K562 (cell line): ENCODE data around the gene PHYH. TPM values are rescaled to one million over a fixed set of nuclear protein-coding genes. Genes with fewer than 3 reads are reported as not detected.

Experiments used
- ATAC-seq: fragments of 200-7000 bp; cut with Tn5 transposase; 3 replicates; pipeline ENCODE4 v1.9.1; 2020; ENCODE audit warnings: moderate library complexity
- BruUV-seq: library from RNA; stranded (reverse); fragments of 400-500 nt; replicated peaks from 2 replicates; lab custom pipeline; 2021; lab: Mats Ljungman, UMichigan
- CTCF ChIA-PET: fragments of 300-600 bp; formaldehyde crosslinking; extraction: SDS; loops from one replicate; lab custom pipeline; 2021; ENCODE audit warnings: low intra/inter-chr PET ratio; lab: Yijun Ruan, JAX
- POLR2A ChIA-PET: fragments of 300-600, 350-650 bp; sonication (Branson Sonifier 250); formaldehyde crosslinking; extraction: SDS; loops from one replicate; lab custom pipeline; 2021; ENCODE audit warnings: antibody characterized with exemption, inconsistent platforms; lab: Yijun Ruan, JAX
- DNase-seq, 4 experiments: peaks; one replicate each; pipeline versions ENCODE4 v3.0.0 to v3.0.0-alpha.2; 2011 to 2018; ENCODE audit warnings: low spot score in 3 of 4, mixed read lengths in 3 of 4; ENCODE audit errors: extremely low read depth in 1 of 4
- FAIRE-seq: peaks from 2 replicates; lab custom pipeline; 2011; peaks lifted over from hg19 to GRCh38; lab: Jason Lieb, UNC
- H2AFZ ChIP-seq: 2 replicates; pipeline ENCODE4 v1.6.0; 2011; ENCODE audit warnings: low read depth, low read length, control low read depth, inconsistent platforms
- H3K27ac ChIP-seq: fragments of 200-600 bp; 3 replicates; pipeline ENCODE4 v1.8.0; 2011; ENCODE audit warnings: low read depth, mild to moderate bottlenecking, control low read depth, inconsistent platforms, low read length, moderate library complexity, mixed read lengths; ENCODE audit errors: extremely low read depth
- H3K27me3 ChIP-seq, 2 experiments: fragments of 300-600 bp in 1 of 2; 2 replicates in 1 of 2; 3 replicates in 1 of 2; pipeline versions ENCODE4 v1.6.0 to v1.8.0; 2011; ENCODE audit warnings: inconsistent platforms in 2 of 2, low read length in 2 of 2, mild to moderate bottlenecking in 1 of 2, mixed read lengths in 1 of 2, moderate library complexity in 1 of 2; ENCODE audit not compliant: control insufficient read depth in 2 of 2, insufficient read depth in 2 of 2
- H3K36me3 ChIP-seq: fragments of 300-600 bp; 3 replicates; pipeline ENCODE4 v1.8.0; 2011; ENCODE audit warnings: mild to moderate bottlenecking, low read length, inconsistent platforms; ENCODE audit not compliant: control insufficient read depth, insufficient read depth
- H3K4me1 ChIP-seq, 2 experiments: fragments of 200-600 bp in 1 of 2; replicated peaks in 1 of 2; 2 replicates in 1 of 2; 3 replicates in 1 of 2; pipeline versions ENCODE4 v1.5.1 to v1.8.0; 2011; ENCODE audit warnings: inconsistent platforms in 2 of 2, low read length in 2 of 2, mild to moderate bottlenecking in 1 of 2, mixed read lengths in 1 of 2, moderate library complexity in 1 of 2; ENCODE audit not compliant: control insufficient read depth in 2 of 2, insufficient read depth in 2 of 2
- H3K4me2 ChIP-seq: 2 replicates; pipeline ENCODE4 v1.6.1; 2011; ENCODE audit warnings: low read length, control low read depth, inconsistent platforms, mixed read lengths; ENCODE audit not compliant: insufficient read depth
- H3K4me3 ChIP-seq: fragments of 200-600 bp; sonication (generic), shearing (Covaris generic); 2 replicates; pipeline ENCODE4 v1.5.1; 2016; ENCODE audit warnings: control low read depth, inconsistent platforms
- H3K79me2 ChIP-seq: fragments of 200-600 bp; 3 replicates; pipeline ENCODE4 v1.8.0; 2011; ENCODE audit warnings: low read length, inconsistent platforms; ENCODE audit not compliant: control insufficient read depth, insufficient read depth
- H3K9ac ChIP-seq, 2 experiments: 2 replicates each; pipeline versions ENCODE4 v1.6.0 to v1.6.1; 2011; ENCODE audit warnings: low read depth in 2 of 2, low read length in 2 of 2, control low read depth in 1 of 2, inconsistent platforms in 1 of 2, mild to moderate bottlenecking in 1 of 2, mixed read lengths in 1 of 2; ENCODE audit not compliant: insufficient read depth in 1 of 2
- H3K9me1 ChIP-seq: one replicate; pipeline ENCODE4 v1.6.0; 2011; ENCODE audit warnings: inconsistent platforms, mild to moderate bottlenecking, low read length, moderate library complexity; ENCODE audit not compliant: control insufficient read depth, insufficient read depth
- H3K9me3 ChIP-seq: replicated peaks from 2 replicates; pipeline ENCODE4 v1.5.1; 2011; ENCODE audit warnings: low read depth, low read length, inconsistent platforms; ENCODE audit not compliant: control insufficient read depth, insufficient read depth
- H4K20me1 ChIP-seq: replicated peaks from 2 replicates; pipeline ENCODE4 v1.6.1; 2011; ENCODE audit warnings: low read length, inconsistent platforms, mixed read lengths; ENCODE audit not compliant: control insufficient read depth, insufficient read depth
- CBX5 ChIP-seq: IDR thresholded peaks from 2 replicates; pipeline ENCODE4 v1.6.1; 2014; ENCODE audit warnings: low read depth, borderline replicate concordance
- CHD2 ChIP-seq: IDR thresholded peaks from 2 replicates; pipeline ENCODE4 v1.6.1; 2011; ENCODE audit warnings: low read depth, low read length
- KDM1A ChIP-seq, 2 experiments: fragments of 450-650 bp; IDR thresholded peaks; 2 replicates each; pipeline ENCODE4 v1.6.1; 2016; ENCODE audit warnings: mild to moderate bottlenecking in 2 of 2
- MTA2 ChIP-seq: fragments of 450-650 bp; IDR thresholded peaks from 2 replicates; pipeline ENCODE4 v1.6.1; 2016; ENCODE audit warnings: low read depth
- PHB ChIP-seq: fragments of 250-450 bp; sonication (Bioruptor Pico); IDR thresholded peaks from 2 replicates; pipeline ENCODE4 v1.5.0; 2021
- PHF21A ChIP-seq: fragments of 450-650 bp; IDR thresholded peaks from 2 replicates; pipeline ENCODE4 v1.6.1; 2017; ENCODE audit warnings: low read depth, borderline replicate concordance
- PTRF ChIP-seq: fragments of 450-650 bp; IDR thresholded peaks from 2 replicates; pipeline ENCODE4 v1.6.1; 2016; ENCODE audit warnings: mild to moderate bottlenecking, missing genetic modification characterization, missing compliant biosample characterization
- SNRNP70 ChIP-seq: fragments of 200-400 bp; formaldehyde crosslinking; optimal IDR thresholded peaks from 2 replicates; pipeline ENCODE3; 2017; ENCODE audit warnings: low read depth, low read length
- SOX6 ChIP-seq: fragments of 450-650 bp; IDR thresholded peaks from 2 replicates; pipeline ENCODE4 v1.6.1; 2014; ENCODE audit warnings: mild to moderate bottlenecking
- STAG1 ChIP-seq: sonication (generic); formaldehyde crosslinking; IDR thresholded peaks from 2 replicates; pipeline ENCODE4 v1.5.0; 2020; ENCODE audit warnings: missing genetic modification reagents, borderline replicate concordance
- TAF9B ChIP-seq: fragments of 450-650 bp; IDR thresholded peaks from 2 replicates; pipeline ENCODE4 v1.6.1; 2018; ENCODE audit warnings: mild to moderate bottlenecking; ENCODE audit not compliant: partially characterized antibody
- TARDBP ChIP-seq: fragments of 450-650 bp; IDR thresholded peaks from 2 replicates; pipeline ENCODE4 v1.6.1; 2016
- ZNF124 ChIP-seq: sonication (generic); formaldehyde crosslinking; IDR thresholded peaks from 2 replicates; pipeline ENCODE4 v1.8.1; 2022; ENCODE audit warnings: missing genetic modification reagents
- ZNF212 ChIP-seq: fragments of 450-650 bp; formaldehyde crosslinking; IDR thresholded peaks from 2 replicates; pipeline ENCODE4 v1.4.0; 2020; ENCODE audit warnings: mild to moderate bottlenecking
- ZNF253 ChIP-seq: fragments of 250-450 bp; sonication (Bioruptor Pico); conservative IDR thresholded peaks from 2 replicates; pipeline ENCODE4 v1.6.1; 2021; ENCODE audit warnings: mild to moderate bottlenecking
- ZNF444 ChIP-seq: fragments of 250-450 bp; sonication (Bioruptor Pico); IDR thresholded peaks from 2 replicates; pipeline ENCODE4 v1.4.0; 2020; ENCODE audit warnings: mild to moderate bottlenecking, moderate library complexity
- whole genome bisulfite sequencing: fragments of 100-300 bp; shearing (Covaris generic); methylation state at CpG from one replicate; pipeline ENCODE4 v1.1.6; 2016; ENCODE audit warnings: low coverage, mixed read lengths; ENCODE audit not compliant: insufficient coverage; ENCODE audit errors: missing lambda C conversion rate; 5-methylcytosine and 5-hydroxymethylcytosine counted together
- in situ Hi-C: fragments of 300-500 bp; cut with MboI; formaldehyde crosslinking; loops from 4 replicates; pipeline ENCODE4 v1.15.0; 2018; ENCODE audit warnings: inconsistent platforms, mixed read lengths
- intact Hi-C: fragments of 100-400 bp; cut with micrococcal nuclease; formaldehyde crosslinking; loops from 2 replicates; pipeline ENCODE4 v1.14.2; 2022
- polyA plus RNA-seq, 8 experiments: library from polyadenylated mRNA; depleted of rRNA in 4 of 8; stranded (reverse) in 5 of 8; unstranded in 3 of 8; fragments of >200 nt; fragmentation: Nextera tagmentation in 2 of 8; fragmentation: Illumina TruSeq in 1 of 8; extraction: Ambion mirVana in 2 of 8; extraction: Trizol in 1 of 8; gene quantifications; 2 replicates each; pipeline versions ENCODE4 v1.2.1 to v1.2.3, GENCODE V29; 2011 to 2014; ENCODE audit warnings: inconsistent platforms in 1 of 8, missing spikeins in 1 of 8
- total RNA-seq, 7 experiments: library from RNA; depleted of rRNA in 6 of 7; stranded (reverse); fragments of >200 nt in 6 of 7; fragmentation: Illumina TruSeq in 2 of 7; extraction: Trizol in 2 of 7; gene quantifications; 2 replicates each; pipeline versions ENCODE4 v1.2.1 to v1.2.3, GENCODE V29; 2011 to 2021; ENCODE audit warnings: low replicate concordance in 1 of 7
- TF ChIP-seq, protein P1 (sequence below): sonication (generic); formaldehyde crosslinking; IDR thresholded peaks from 2 replicates; pipeline ENCODE4 v1.8.0; 2022; ENCODE audit warnings: missing genetic modification reagents, mild to moderate bottlenecking, borderline replicate concordance
- TF ChIP-seq, protein P2 (sequence below): sonication (generic); formaldehyde crosslinking; IDR thresholded peaks from 2 replicates; pipeline ENCODE4 v1.8.0; 2022; ENCODE audit warnings: missing genetic modification reagents, mild to moderate bottlenecking, borderline replicate concordance
- TF ChIP-seq, protein P3 (sequence below): fragments of 250-450 bp; sonication (Bioruptor Pico); IDR thresholded peaks from 2 replicates; pipeline ENCODE4 v1.8.0; 2022; ENCODE audit warnings: inconsistent platforms, mild to moderate bottlenecking, moderate library complexity, borderline replicate concordance
- TF ChIP-seq, protein P4 (sequence below): fragments of 200-800 bp; sonication (Bioruptor generic); IDR thresholded peaks from 2 replicates; pipeline ENCODE4 v1.6.1; 2017; ENCODE audit warnings: missing genetic modification characterization, missing compliant biosample characterization

Gene PHYH
- total and polyA plus RNA-seq, 9 of the 15 experiments (the other 6 are each of a cell fraction or from before 2014, with no cell fraction given), result 3.8 to 6.9 (median 5.7) TPM

DNA sequence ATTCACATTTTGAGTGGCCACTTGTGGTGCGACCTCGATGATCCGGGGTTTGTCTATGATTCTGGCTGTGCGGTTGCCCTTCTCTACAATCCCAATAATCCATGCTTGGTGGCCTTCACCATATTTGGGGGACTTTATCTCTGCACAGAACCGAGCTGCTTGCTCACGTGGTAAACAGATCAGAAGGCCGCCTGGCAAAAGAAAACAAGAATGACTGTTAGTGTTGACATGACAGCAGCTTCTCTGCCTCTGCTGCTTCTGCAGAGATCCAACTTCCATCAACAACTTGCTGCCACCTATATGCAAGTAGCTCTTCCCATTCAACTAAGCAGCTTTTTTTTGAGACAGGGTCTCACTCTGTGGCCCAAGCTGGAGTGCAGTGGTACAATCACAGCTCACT lies 19.3 kb upstream of the PHYH start:
- no peak for ATAC-seq
- CTCF ChIA-PET, result no interaction called here
- no peaks in the 10 kb centered on the region for H3K9me1 ChIP-seq
- H3K4me3 ChIP-seq, result no peak overlapping the region
- no TSS peak for BruUV-seq
- no peak overlapping the region for H3K9ac ChIP-seq
- H4K20me1 ChIP-seq, result no peaks in the 10 kb centered on the region
- no peak for FAIRE-seq
- H3K27ac ChIP-seq, result no peak overlapping the region
- peaks cover 0 to 2% of the 10 kb centered on the region in 2 experiments; a peak in 1 of 5 replicates for H3K4me1 ChIP-seq
- intact Hi-C loops, result no loop called here
- DNase-seq, result no peak
- no peak overlapping the region for H2AFZ ChIP-seq
- H3K9me3 ChIP-seq, result no peaks in the 10 kb centered on the region
- H3K36me3 ChIP-seq, result peaks cover 30% of the 10 kb centered on the region; the same call in 1 of the 3 replicates
- H3K4me2 ChIP-seq, result no peak overlapping the region
- POLR2A ChIA-PET, result no interaction called here
- in situ Hi-C loops, result no loop called here
- TF ChIP-seq KDM1A (IDR thresholded peaks at IDR 0.05) (no peak), ZNF124 (CRISPR knock-in tag) (no peak), PTRF (tag) (no peak), TARDBP (no peak), ZNF444 (CRISPR knock-in tag) (no peak), TAF9B (no peak), STAG1 (CRISPR knock-in tag) (no peak), PHF21A (no peak), SNRNP70 (no peak), CHD2 (no peak), SOX6 (no peak), ZNF212 (no peak), ZNF253 (CRISPR knock-in tag) (no peak), PHB (CRISPR knock-in tag) (no peak), CBX5 (no peak), MTA2 (no peak)
- TF ChIP-seq, protein P1, sequence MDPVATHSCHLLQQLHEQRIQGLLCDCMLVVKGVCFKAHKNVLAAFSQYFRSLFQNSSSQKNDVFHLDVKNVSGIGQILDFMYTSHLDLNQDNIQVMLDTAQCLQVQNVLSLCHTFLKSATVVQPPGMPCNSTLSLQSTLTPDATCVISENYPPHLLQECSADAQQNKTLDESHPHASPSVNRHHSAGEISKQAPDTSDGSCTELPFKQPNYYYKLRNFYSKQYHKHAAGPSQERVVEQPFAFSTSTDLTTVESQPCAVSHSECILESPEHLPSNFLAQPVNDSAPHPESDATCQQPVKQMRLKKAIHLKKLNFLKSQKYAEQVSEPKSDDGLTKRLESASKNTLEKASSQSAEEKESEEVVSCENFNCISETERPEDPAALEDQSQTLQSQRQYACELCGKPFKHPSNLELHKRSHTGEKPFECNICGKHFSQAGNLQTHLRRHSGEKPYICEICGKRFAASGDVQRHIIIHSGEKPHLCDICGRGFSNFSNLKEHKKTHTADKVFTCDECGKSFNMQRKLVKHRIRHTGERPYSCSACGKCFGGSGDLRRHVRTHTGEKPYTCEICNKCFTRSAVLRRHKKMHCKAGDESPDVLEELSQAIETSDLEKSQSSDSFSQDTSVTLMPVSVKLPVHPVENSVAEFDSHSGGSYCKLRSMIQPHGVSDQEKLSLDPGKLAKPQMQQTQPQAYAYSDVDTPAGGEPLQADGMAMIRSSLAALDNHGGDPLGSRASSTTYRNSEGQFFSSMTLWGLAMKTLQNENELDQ, result no peak
- TF ChIP-seq, protein P2, sequence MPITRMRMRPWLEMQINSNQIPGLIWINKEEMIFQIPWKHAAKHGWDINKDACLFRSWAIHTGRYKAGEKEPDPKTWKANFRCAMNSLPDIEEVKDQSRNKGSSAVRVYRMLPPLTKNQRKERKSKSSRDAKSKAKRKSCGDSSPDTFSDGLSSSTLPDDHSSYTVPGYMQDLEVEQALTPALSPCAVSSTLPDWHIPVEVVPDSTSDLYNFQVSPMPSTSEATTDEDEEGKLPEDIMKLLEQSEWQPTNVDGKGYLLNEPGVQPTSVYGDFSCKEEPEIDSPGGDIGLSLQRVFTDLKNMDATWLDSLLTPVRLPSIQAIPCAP (CRISPR knock-in tag), result no peak
- TF ChIP-seq, protein P3, sequence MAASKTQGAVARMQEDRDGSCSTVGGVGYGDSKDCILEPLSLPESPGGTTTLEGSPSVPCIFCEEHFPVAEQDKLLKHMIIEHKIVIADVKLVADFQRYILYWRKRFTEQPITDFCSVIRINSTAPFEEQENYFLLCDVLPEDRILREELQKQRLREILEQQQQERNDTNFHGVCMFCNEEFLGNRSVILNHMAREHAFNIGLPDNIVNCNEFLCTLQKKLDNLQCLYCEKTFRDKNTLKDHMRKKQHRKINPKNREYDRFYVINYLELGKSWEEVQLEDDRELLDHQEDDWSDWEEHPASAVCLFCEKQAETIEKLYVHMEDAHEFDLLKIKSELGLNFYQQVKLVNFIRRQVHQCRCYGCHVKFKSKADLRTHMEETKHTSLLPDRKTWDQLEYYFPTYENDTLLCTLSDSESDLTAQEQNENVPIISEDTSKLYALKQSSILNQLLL (CRISPR knock-in tag), result no peak
- TF ChIP-seq, protein P4, sequence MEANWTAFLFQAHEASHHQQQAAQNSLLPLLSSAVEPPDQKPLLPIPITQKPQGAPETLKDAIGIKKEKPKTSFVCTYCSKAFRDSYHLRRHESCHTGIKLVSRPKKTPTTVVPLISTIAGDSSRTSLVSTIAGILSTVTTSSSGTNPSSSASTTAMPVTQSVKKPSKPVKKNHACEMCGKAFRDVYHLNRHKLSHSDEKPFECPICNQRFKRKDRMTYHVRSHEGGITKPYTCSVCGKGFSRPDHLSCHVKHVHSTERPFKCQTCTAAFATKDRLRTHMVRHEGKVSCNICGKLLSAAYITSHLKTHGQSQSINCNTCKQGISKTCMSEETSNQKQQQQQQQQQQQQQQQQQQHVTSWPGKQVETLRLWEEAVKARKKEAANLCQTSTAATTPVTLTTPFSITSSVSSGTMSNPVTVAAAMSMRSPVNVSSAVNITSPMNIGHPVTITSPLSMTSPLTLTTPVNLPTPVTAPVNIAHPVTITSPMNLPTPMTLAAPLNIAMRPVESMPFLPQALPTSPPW, result no peak
- WGBS, result 72% methylated on average over 6 of the region's 7 CpGs
- H3K27me3 ChIP-seq, result no peaks in the 10 kb centered on the region
- no peaks in the 10 kb centered on the region for H3K79me2 ChIP-seq
